Liver (tissue), 9 donors: Measurements from ENCODE around the gene MTIF2. TPM values are rescaled to one million over a fixed set of nuclear protein-coding genes. Genes with fewer than 3 reads are reported as not detected.
"Not testable (repeated sequence)": the region's sequence is repeated elsewhere in the genome, so short reads cannot be mapped to it uniquely, and the experiment has no call there.

ENCODE experiments used
- DNase-seq: peaks from one replicate; pipeline ENCODE4 v3.0.0-alpha.2; 2017; ENCODE audit warnings: low spot score
- H3K27ac ChIP-seq, 2 donors: one replicate each; pipeline ENCODE4 v1.7.0; 2013; ENCODE audit warnings: inconsistent platforms in 2 of 2, low read length in 2 of 2, control low read depth in 1 of 2, low read depth in 1 of 2, mild to moderate bottlenecking in 1 of 2
- H3K27me3 ChIP-seq, 4 donors: one replicate each; pipeline versions ENCODE4 v1.6.1 to v1.7.0; 2013; ENCODE audit warnings: low read length in 3 of 4, inconsistent platforms in 1 of 4, mild to moderate bottlenecking in 1 of 4, moderate library complexity in 1 of 4; ENCODE audit not compliant: control insufficient read depth in 4 of 4, insufficient read depth in 4 of 4
- H3K36me3 ChIP-seq, 4 donors: one replicate each; pipeline versions ENCODE4 v1.6.1 to v1.7.0; 2013; ENCODE audit warnings: low read length in 3 of 4, mild to moderate bottlenecking in 3 of 4, low read depth in 1 of 4, moderate library complexity in 1 of 4; ENCODE audit not compliant: control insufficient read depth in 4 of 4, insufficient read depth in 3 of 4
- H3K4me1 ChIP-seq, 4 donors: one replicate each; pipeline versions ENCODE4 v1.6.1 to v1.7.0; 2013; ENCODE audit warnings: low read length in 3 of 4, mild to moderate bottlenecking in 3 of 4, moderate library complexity in 1 of 4; ENCODE audit not compliant: control insufficient read depth in 4 of 4, insufficient read depth in 4 of 4
- H3K4me3 ChIP-seq, 3 donors: one replicate each; pipeline versions ENCODE4 v1.6.1 to v1.7.0; 2013; ENCODE audit warnings: low read length in 3 of 3, control low read depth in 1 of 3, low read depth in 1 of 3, mild to moderate bottlenecking in 1 of 3
- H3K9ac ChIP-seq, 2 donors: one replicate each; pipeline ENCODE4 v1.7.0; 2013; ENCODE audit warnings: low read length in 2 of 2, mild to moderate bottlenecking in 2 of 2, moderate library complexity in 2 of 2, control low read depth in 1 of 2, low read depth in 1 of 2
- H3K9me3 ChIP-seq, 4 donors: one replicate each; pipeline versions ENCODE4 v1.6.1 to v1.7.0; 2013; ENCODE audit warnings: low read length in 3 of 4; ENCODE audit not compliant: control insufficient read depth in 4 of 4
- FOXA1 ChIP-seq: IDR thresholded peaks from 2 replicates; pipeline ENCODE4 v1.6.1; 2016; ENCODE audit warnings: antibody characterized with exemption
- FOXA2 ChIP-seq: IDR thresholded peaks from 2 replicates; pipeline ENCODE4 v1.6.1; 2016; ENCODE audit warnings: antibody characterized with exemption
- GABPA ChIP-seq, 2 donors: IDR thresholded peaks in 1 of 2; conservative IDR thresholded peaks in 1 of 2; 2 replicates each; pipeline ENCODE4 v1.6.1; 2016; ENCODE audit warnings: antibody characterized with exemption in 2 of 2, mild to moderate bottlenecking in 1 of 2, moderate library complexity in 1 of 2
- HNF4A ChIP-seq, 2 donors: conservative IDR thresholded peaks; 2 replicates each; pipeline ENCODE4 v1.6.1; 2016; ENCODE audit warnings: antibody characterized with exemption in 2 of 2, mild to moderate bottlenecking in 2 of 2
- HNF4G ChIP-seq: IDR thresholded peaks from 2 replicates; pipeline ENCODE4 v1.6.1; 2016; ENCODE audit warnings: antibody characterized with exemption
- JUND ChIP-seq, 2 donors: IDR thresholded peaks; 2 replicates each; pipeline ENCODE4 v1.6.1; 2016; ENCODE audit warnings: antibody characterized with exemption in 2 of 2
- RXRA ChIP-seq, 2 donors: IDR thresholded peaks; 2 replicates each; pipeline ENCODE4 v1.6.1; 2017 to 2018; ENCODE audit warnings: antibody characterized with exemption in 2 of 2, mild to moderate bottlenecking in 1 of 2
- TAF1 ChIP-seq: conservative IDR thresholded peaks from 2 replicates; pipeline ENCODE4 v1.6.1; 2016; ENCODE audit warnings: antibody characterized with exemption, mild to moderate bottlenecking
- YY1 ChIP-seq: IDR thresholded peaks from 2 replicates; pipeline ENCODE4 v1.6.1; 2016; ENCODE audit warnings: antibody characterized with exemption, mild to moderate bottlenecking
- WGBS: extraction: QIAGEN DNeasy Blood & Tissue Kit; methylation state at CpG from one replicate; pipeline ENCODE4 v1.1.7; 2013; 5-methylcytosine and 5-hydroxymethylcytosine counted together
- polyA plus RNA-seq, 2 donors: library from polyadenylated mRNA; stranded (reverse) in 1 of 2; unstranded in 1 of 2; fragments of 200-250 nt in 1 of 2; fragments of >200 nt in 1 of 2; fragmentation: Nextera tagmentation in 1 of 2; extraction: Ambion mirVana in 1 of 2; gene quantifications; one replicate each; pipeline versions ENCODE4 v1.2.1 to v1.2.3, GENCODE V29; 2013 to 2015
- total RNA-seq, 2 donors: library from RNA; depleted of rRNA; stranded (reverse); fragments of >200 nt; gene quantifications; one replicate each; pipeline ENCODE4 v1.2.3, GENCODE V29; 2014
- TF ChIP-seq, protein P1 (sequence below): IDR thresholded peaks from 2 replicates; pipeline ENCODE4 v1.6.1; 2016; ENCODE audit warnings: antibody characterized with exemption
- donor health status: healthy.
- donor health status: healthy.
- donor health status: healthy.
- donor health status: healthy.
- donor health status: healthy.

MTIF2 gene
- total and polyA plus RNA-seq, 4 donors: 15.4 to 29.7 (median 18.2) TPM

DNA sequence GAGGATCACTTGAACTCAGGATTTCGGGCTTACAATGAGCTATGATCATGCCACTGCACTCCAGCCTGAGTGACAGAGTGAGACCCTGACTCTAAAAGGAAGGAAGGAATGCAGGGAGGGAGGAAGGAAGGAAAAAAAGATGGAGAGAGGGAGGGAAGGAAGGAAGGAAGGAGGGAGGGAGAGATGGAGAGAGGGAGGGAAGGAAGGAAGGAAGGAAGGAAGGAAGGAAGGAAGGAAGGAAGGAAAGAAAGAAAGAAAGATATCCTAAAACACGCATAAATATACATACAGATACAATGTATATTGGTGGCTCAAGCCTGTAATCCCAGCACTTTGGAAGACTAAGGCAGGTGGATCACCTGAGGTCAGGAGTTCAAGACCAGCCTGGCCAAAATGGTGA is 5.3 kb upstream of the MTIF2 start:
- H3K27ac ChIP-seq, H3K36me3 ChIP-seq, H3K9ac ChIP-seq, H3K9me3 ChIP-seq, H3K27me3 ChIP-seq, H3K4me3 ChIP-seq, H3K4me1 ChIP-seq, DNase-seq: not testable (repeated sequence)
- WGBS: 93% methylated on average over 2 of the region's 2 CpGs

DNA sequence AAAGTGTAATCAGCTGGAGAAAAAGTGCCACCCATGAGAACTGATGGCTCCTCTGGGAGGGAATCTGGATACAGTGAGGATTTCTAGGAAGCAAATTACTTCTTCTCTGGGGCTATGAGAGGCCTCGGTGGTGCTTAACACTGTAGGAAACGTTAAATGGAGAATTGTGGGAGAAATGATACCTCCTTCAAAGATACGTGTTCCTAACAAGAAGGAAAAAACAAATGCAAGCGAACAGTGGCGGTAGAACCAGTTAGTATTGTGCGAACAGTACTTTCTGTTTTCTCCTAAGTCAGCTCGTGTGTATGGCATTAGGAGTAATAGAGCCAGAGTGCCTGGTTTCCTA is 587 bp upstream of the MTIF2 start:
- Histone ChIP-seq H3K9ac (peak overlapping the region; percentile 88 to 90), H3K9me3 (no peaks in the 10 kb centered on the region), H3K4me1 (peaks cover 0 to 14% (median 6%) of the 10 kb centered on the region in 4 donors), H3K4me3 (peak overlapping the region; percentile 70 to 88 (median 73)), H3K27ac (peak overlapping the region; percentile 80 to 90), H3K36me3 (peaks cover 1 to 11% (median 6%) of the 10 kb centered on the region in 4 donors), H3K27me3 (no peaks in the 10 kb centered on the region)
- TF ChIP-seq YY1 (no peak), HNF4G (no peak), HNF4A (conservative IDR thresholded peaks at IDR 0.05) (no peak), JUND (IDR thresholded peaks at IDR 0.05) (no peak), FOXA1 (no peak), TAF1 (no peak), FOXA2 (no peak), GABPA (IDR thresholded peaks at IDR 0.05 in 1 of 2, conservative IDR thresholded peaks at IDR 0.05 in 1 of 2) (no peak)
- TF ChIP-seq, protein P1, sequence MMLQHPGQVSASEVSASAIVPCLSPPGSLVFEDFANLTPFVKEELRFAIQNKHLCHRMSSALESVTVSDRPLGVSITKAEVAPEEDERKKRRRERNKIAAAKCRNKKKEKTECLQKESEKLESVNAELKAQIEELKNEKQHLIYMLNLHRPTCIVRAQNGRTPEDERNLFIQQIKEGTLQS: no peak
- 61% methylated on average over 7 of the region's 7 CpGs for WGBS
- DNase-seq: no peak

DNA sequence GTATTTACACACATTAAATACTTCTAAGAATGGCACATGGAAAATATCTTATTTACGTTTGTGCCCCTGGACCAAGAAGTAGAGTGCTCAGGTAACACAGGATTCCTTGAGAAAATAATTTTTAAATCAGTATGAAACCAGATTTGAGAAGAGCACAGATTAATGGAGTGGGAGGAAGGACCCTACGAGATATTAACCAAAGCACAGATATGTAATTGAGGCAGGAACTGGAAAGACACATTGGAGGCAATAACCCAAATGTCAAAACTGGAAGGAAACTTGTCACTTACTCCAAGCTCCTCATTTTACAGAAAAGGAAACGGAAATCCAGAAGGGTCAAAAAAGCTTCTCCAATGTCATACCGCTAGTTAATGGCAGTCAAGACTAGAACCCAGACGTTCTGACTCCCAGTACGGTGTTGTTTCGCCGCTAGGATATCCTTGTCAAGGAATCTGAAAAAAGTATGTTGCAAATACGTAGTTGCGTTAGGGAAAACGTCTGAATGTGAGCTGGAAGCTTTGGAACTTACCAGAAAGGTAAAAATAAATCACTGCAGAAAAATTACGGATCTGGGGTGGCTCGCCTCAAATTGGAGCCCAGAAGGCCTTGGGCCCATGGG is 634 bp downstream of the MTIF2 start:
- Histone ChIP-seq H3K27ac (peak overlapping the region; percentile 80 to 90), H3K9ac (peak overlapping the region; percentile 88 to 95), H3K4me1 (peaks cover 0 to 14% (median 6%) of the 10 kb centered on the region in 4 donors), H3K27me3 (no peaks in the 10 kb centered on the region), H3K9me3 (no peaks in the 10 kb centered on the region), H3K36me3 (peaks cover 1 to 18% (median 15%) of the 10 kb centered on the region in 4 donors), H3K4me3 (peak overlapping the region; percentile 73 to 88 (median 85))
- no peak for TF ChIP-seq HNF4A (conservative IDR thresholded peaks at IDR 0.05)
- no peak for TF ChIP-seq RXRA (IDR thresholded peaks at IDR 0.05)
- TF ChIP-seq FOXA1: no peak
- TF ChIP-seq TAF1: no peak
- no peak for DNase-seq
- 14% methylated on average over 13 of the region's 13 CpGs for WGBS

DNA sequence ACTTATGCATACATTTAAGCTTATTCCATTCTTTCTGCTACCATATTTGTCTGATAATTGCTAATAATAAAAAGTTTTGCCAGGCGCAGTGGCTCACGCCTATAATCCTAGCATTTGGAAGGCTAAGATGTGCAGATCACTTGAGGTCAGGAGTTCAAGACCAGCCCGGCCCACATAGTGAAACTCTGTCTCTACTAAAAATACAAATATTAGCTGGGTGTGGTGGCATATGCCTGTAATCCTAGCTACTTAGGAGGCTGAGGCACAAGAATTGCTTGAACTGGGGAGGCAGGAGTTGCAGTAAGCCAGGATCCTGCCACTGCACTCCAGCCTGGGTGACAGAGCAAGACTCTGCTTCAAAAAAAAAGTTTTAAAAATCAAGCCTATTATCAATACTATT is 9.4 kb downstream of the MTIF2 start:
- peaks cover 9 to 59% (median 34%) of the 10 kb centered on the region in 4 donors for H3K36me3 ChIP-seq
- WGBS: 91% methylated on average over 3 of the region's 3 CpGs
- not testable (repeated sequence) for H3K27ac ChIP-seq, H3K4me3 ChIP-seq, H3K4me1 ChIP-seq, H3K9me3 ChIP-seq, DNase-seq, H3K9ac ChIP-seq, H3K27me3 ChIP-seq
